HG03108 (cell line): ENCODE results near the gene CSNK1D.
"Not testable (repeated sequence)": the region's sequence is repeated elsewhere in the genome, so short reads cannot be mapped to it uniquely, and the experiment has no call there.

Experiments used
- ATAC-seq: cut with Tn5 transposase; IDR thresholded peaks from one replicate; pipeline ENCODE4 v1.9.1; 2021; ENCODE audit warnings: moderate library complexity; ENCODE audit not compliant: unreplicated experiment

Gene CSNK1D

GRCh38 chr17:82275326-82275725 lies 1.8 kb upstream of the CSNK1D start:
- no peak for ATAC-seq

GRCh38 chr17:82274134-82275020 lies 877 bp upstream of the CSNK1D start:
- ATAC-seq: no peak

- no peak for ATAC-seq
These were observed 789 bp downstream of the CSNK1D start for GRCh38 chr17:82272495-82273326.

DNA sequence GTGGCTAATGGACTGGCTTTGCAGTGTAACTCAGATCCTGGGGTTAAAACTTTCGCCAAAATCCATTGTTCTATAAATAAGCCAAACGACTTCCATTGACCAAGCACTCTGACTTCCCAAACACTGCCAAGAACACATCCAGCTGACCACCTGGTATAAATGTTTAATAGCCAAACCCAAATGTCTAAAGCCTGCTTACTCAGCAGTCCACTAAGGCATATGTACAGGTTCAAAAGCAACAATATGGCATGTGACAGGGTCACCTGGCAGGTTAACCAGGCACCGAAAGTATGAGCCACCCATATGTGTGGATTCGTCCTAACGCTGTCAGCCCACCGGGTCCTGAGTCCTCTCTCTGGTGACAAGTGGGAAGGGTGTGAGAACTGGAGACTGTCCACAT lies 2.1 kb downstream of the CSNK1D start:
- no peak for ATAC-seq

DNA sequence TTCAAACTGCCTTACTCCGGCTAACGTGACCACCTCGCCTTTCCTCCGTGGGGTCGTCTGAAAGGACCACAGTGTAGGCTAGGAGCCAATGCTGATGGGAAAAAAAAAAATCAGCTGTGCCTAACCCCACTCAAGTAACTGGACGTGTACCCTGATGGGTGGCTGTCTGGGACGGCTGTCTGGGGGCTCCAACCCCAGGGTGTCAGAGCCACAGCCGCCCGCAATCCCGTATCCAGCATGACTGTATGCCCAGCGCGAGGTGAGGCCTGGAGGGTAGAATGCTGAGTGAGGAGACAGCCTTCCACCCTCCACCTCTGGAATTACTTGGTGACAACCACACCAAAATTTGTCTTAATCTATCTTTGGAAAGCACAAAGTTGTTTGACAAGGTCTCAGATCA lies 2.8 kb downstream of the CSNK1D start:
- no peak for ATAC-seq

DNA sequence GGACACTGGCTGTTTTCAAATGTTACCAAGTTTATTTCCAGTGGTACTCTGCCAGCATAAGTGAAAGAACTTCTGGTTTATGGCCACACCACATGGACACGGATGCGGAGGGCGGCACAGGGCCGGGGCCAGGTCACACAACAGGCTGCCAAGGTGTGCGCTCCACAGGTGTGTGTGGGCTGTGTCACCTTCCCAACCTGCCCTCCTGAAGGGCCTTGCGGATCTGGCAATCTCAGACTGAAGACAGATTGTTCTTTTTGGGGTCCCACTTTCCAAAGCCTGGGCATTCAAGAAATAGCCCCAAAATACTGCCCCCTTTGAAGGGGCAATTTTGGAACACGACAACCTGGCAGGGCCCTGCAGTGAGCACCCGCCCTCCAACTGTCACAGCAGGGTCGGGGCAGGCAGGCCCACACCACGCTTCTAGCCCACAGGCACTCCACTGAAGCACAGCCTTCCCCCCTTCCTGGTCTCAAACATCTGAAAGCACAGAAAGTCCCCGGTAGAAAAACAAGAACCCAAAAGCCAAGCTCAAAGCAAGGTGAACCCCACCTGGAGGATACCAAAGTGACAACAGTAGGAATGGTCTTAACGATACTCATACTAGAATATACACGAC lies 3.5 kb downstream of the CSNK1D start:
- no peak for ATAC-seq

- ATAC-seq: no peak
These were observed 4.2 kb downstream of the CSNK1D start for GRCh38 chr17:82269138-82269881.

GRCh38 chr17:82267575-82268379 lies 5.7 kb downstream of the CSNK1D start:
- ATAC-seq: no peak

DNA sequence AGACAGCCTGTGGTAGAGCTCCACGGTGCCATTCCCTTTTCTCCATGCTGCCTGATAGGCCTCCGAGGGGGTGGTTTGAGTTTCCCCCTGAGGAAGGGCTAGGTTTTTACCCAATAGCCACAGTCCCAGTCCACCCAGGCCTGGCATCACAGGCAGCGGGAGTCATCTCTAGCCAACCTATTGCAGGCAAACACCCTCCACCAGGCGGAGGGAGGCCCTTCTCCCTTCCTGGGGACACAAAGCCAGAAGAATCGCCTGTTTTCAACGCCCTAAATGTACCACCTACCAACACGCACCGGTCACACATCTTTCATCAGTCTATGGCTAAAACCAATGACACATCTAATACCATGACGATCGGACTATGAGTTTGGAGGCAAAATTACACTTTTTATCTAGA lies 7.4 kb downstream of the CSNK1D start:
- no peak for ATAC-seq

- no peak for ATAC-seq
These were observed 9.9 kb downstream of the CSNK1D start for GRCh38 chr17:82263641-82264040.

GRCh38 chr17:82262344-82262743 lies 11.2 kb downstream of the CSNK1D start:
- no peak for ATAC-seq

DNA sequence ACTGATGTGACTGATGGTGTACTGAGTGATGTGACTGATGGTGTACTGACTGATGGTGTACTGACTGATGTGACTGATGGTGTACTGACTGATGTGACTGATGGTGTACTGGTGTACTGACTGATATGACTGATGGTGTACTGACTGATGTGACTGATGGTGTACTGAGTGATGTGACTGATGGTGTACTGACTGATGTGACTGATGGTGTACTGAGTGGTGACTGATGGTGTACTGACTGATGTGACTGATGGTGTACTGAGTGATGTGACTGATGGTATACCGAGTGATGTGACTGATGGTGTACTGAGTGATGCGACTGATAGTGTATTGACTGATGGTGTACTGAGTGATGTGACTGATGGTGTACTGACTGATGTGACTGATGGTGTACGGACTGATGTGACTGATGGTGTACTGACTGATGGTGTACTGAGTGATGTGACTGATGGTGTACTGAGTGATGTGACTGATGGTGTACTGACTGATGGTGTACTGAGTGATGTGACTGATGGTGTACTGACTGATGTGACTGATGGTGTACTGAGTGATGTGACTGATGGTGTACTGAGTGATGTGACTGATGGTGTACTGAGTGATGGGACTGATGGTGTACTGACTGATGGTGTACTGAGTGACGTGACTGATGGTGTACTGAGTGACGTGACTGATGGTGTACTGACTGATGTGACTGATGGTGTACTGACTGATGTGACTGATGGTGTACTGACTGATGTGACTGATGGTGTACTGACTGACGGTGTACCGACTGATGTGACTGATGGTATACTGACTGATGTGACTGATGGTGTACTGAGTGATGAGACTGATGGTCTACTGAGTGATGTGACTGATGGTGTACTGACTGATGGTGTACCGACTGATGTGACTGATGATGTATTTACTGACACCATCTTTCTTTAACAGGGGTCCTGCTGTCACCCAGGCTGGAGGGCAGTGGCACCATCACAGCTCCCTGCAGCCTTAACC lies 13.2 kb downstream of the CSNK1D start:
- not testable (repeated sequence) for ATAC-seq

DNA sequence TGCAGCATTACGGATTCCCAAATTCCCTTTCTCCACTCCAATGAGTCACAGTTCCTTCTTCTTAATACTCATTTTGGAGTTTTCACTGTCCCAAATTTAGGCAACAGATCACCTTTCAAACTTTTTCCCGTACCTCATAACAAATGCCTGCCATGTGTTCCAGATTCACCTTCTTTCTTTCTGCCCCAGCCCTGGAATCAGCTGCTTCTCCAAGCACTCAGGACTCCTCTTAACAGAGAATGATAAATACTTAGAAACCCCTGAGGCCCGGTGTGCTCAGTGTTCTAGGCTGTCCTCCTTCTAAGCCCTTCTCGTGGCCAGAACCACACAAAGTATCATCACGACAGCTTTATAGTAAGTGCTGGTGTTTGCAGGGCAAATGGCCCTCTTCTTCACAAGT lies 14.9 kb downstream of the CSNK1D start:
- no peak for ATAC-seq

DNA sequence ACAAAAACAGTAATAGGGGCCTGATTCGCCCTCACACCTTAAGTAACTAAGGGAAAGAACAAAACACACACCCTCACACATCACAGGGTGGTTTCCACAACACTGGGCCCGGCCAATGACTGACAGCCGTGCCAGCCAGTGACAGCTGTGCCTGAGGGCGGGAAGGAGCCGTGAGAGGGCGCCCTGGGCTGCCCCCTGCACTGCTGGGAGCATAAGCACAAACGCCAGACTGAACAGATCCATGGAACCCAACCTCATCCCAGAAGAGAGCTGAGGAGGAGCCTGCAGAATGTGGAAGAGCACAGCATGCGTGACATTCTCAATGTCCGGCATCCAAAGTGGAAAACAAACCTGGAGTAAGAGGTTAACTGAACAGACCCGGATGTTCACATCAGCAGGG lies 16.0 kb downstream of the CSNK1D start:
- ATAC-seq: no peak

GRCh38 chr17:82256242-82256885 lies 17.1 kb downstream of the CSNK1D start:
- no peak for ATAC-seq

- ATAC-seq: no peak
These were observed 18.0 kb downstream of the CSNK1D start for GRCh38 chr17:82255402-82255972.

- not testable (repeated sequence) for ATAC-seq
These were observed 18.8 kb downstream of the CSNK1D start for GRCh38 chr17:82254746-82255145.

GRCh38 chr17:82254096-82254495 lies 19.4 kb downstream of the CSNK1D start:
- not testable (repeated sequence) for ATAC-seq
